Activated CD8-positive, alpha-beta T cell treated with anti-CD3 and anti-CD28 coated beads for 36 hours (primary cell): ENCODE measurements around the gene CD44. TPM values are rescaled to one million over a fixed set of nuclear protein-coding genes. Genes with fewer than 3 reads are reported as not detected.

ENCODE experiments used
- ATAC-seq: fragments of 200-7000 bp; cut with Tn5 transposase; one replicate; pipeline ENCODE4 v1.10.0; 2021; ENCODE audit warnings: mild to moderate bottlenecking, moderate library complexity
- CTCF ChIA-PET: fragments of 350-600 bp; sonication (Branson Sonifier 250); formaldehyde crosslinking; loops from one replicate; lab custom pipeline; 2021; ENCODE audit warnings: antibody characterized with exemption; lab: Charles Lee
- POLR2A ChIA-PET: fragments of 350-600 bp; sonication (Branson Sonifier 250); formaldehyde crosslinking; loops from one replicate; lab custom pipeline; 2021; ENCODE audit warnings: antibody characterized with exemption; lab: Charles Lee
- DNase-seq: peaks from one replicate; pipeline ENCODE4 v3.0.0-alpha.2; 2020
- H3K27ac Mint-ChIP-seq: one replicate; pipeline ENCODE4 v1.8.0; 2021; ENCODE audit warnings: mild to moderate bottlenecking, mixed read lengths
- H3K27me3 Mint-ChIP-seq: one replicate; pipeline ENCODE4 v1.8.0; 2021; ENCODE audit warnings: mixed read lengths
- H3K36me3 Mint-ChIP-seq: one replicate; pipeline ENCODE4 v1.8.0; 2021; ENCODE audit warnings: low read depth, mixed read lengths
- H3K4me1 Mint-ChIP-seq: one replicate; pipeline ENCODE4 v1.8.0; 2021; ENCODE audit warnings: low read depth, mixed read lengths
- H3K4me3 Mint-ChIP-seq: one replicate; pipeline ENCODE4 v1.8.0; 2021; ENCODE audit warnings: mild to moderate bottlenecking, moderate library complexity, mixed read lengths
- H3K9me3 Mint-ChIP-seq: one replicate; pipeline ENCODE4 v1.8.0; 2021; ENCODE audit warnings: mixed read lengths
- intact Hi-C: fragments of 100-400 bp; cut with micrococcal nuclease; formaldehyde crosslinking; loops from one replicate; pipeline ENCODE4 v1.10.0; 2022
- total RNA-seq, 2 experiments: library from RNA; stranded (reverse); gene quantifications; one replicate each; pipeline ENCODE4 v1.2.3, GENCODE V29; 2021
- TF ChIP-seq, protein P1 (sequence below): fragments of 200-600 bp; IDR thresholded peaks from one replicate; pipeline ENCODE4 v1.8.0; 2022; ENCODE audit warnings: antibody characterized with exemption, mild to moderate bottlenecking

The CD44 gene
- total RNA-seq, 2 experiments from 2014 or later = 363 to 373 TPM

DNA sequence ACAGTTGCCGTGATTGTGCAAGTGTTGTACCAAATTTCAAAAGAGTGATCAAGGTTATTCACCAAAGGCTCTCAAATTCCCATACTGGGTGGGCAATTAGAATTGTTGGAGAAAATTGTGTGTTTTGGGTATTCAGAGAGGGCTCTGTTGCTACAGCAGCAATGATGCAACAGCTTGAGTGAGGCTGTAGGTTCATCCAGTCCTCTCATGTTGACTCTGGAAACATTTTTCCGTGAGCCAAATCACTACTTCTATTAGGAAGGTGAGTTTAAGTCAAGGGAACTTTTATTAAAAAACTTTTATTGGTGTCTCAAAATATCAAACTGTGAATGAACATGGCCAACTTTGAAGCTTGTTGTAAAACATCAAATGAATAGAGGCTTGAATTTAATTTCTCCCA is 116.5 kb downstream of the CD44 start:
- intact Hi-C loops = no loop called here
- Mint-ChIP-seq H3K4me3 (no peak overlapping the region), H3K27me3 (peaks cover 2% of the 10 kb centered on the region), H3K9me3 (no peaks in the 10 kb centered on the region), H3K27ac (no peak overlapping the region), H3K36me3 (no peaks in the 10 kb centered on the region), H3K4me1 (peaks cover 33% of the 10 kb centered on the region)
- ATAC-seq (no peak), DNase-seq (no peak)
- ChIA-PET CTCF (interaction anchor here (4.3 kb wide), 1 partner anchor 18 kb away, joined by 19 read pairs; no protein-coding TSS in a partner anchor), POLR2A (no interaction called here)
- TF ChIP-seq, protein P1, sequence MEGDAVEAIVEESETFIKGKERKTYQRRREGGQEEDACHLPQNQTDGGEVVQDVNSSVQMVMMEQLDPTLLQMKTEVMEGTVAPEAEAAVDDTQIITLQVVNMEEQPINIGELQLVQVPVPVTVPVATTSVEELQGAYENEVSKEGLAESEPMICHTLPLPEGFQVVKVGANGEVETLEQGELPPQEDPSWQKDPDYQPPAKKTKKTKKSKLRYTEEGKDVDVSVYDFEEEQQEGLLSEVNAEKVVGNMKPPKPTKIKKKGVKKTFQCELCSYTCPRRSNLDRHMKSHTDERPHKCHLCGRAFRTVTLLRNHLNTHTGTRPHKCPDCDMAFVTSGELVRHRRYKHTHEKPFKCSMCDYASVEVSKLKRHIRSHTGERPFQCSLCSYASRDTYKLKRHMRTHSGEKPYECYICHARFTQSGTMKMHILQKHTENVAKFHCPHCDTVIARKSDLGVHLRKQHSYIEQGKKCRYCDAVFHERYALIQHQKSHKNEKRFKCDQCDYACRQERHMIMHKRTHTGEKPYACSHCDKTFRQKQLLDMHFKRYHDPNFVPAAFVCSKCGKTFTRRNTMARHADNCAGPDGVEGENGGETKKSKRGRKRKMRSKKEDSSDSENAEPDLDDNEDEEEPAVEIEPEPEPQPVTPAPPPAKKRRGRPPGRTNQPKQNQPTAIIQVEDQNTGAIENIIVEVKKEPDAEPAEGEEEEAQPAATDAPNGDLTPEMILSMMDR = no peak

DNA sequence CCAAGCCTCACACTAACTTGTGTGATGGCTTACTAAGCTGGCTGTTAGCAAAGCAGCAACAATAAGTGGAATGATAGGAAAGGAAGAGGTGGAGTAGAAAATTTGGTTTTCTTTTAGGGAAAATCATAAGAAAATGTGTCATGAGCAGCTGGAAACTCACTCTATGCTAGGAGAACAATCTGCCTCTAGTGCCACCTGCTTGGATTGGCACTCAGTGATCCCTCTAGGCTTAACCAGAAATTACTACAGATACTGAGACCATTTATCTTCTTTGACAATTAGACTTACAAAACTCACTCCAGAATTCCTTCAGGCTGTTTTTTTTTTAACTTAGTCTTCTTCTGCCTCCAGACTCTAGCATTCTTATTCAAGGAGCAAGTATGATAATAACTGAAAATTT is 117.3 kb downstream of the CD44 start:
- TF ChIP-seq, protein P1 = no peak
- Mint-ChIP-seq H3K4me1 (peaks cover 33% of the 10 kb centered on the region), H3K4me3 (no peak overlapping the region), H3K9me3 (no peaks in the 10 kb centered on the region), H3K36me3 (no peaks in the 10 kb centered on the region), H3K27me3 (peaks cover 2% of the 10 kb centered on the region), H3K27ac (peak overlapping the region; percentile 22)
- DNase-seq (no peak), ATAC-seq (no peak)
- ChIA-PET POLR2A (interaction anchor here (0.6 kb wide), 1 partner anchor 362 kb away, joined by 3 read pairs; no protein-coding TSS in a partner anchor), CTCF (interaction anchor here (1.7 to 4.3 kb wide), 2 partner anchors 19 to 49 kb away, joined by 5 to 19 read pairs; no protein-coding TSS in a partner anchor)
- intact Hi-C loops = no loop called here

DNA sequence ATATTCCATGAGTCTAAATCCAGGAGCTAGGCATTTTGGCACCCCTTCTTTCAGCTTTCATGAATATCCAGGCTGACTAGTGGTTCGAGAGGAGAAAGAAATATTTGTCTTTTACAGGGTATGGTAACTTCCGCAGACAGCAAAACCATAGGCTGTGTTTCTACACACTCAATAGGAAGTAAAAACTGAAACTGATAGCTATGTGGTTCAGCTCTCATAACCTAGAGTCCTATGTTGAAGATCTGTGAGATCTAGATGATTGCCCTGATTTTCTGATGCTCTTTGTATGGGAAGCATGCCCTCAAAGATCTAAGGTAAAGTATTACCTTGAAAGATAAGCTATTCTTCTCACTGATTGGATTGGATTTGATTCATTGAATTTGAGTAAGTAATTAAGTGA is 118.3 kb downstream of the CD44 start:
- Mint-ChIP-seq H3K36me3 (no peaks in the 10 kb centered on the region), H3K4me1 (peaks cover 26% of the 10 kb centered on the region), H3K4me3 (no peak overlapping the region), H3K9me3 (no peaks in the 10 kb centered on the region), H3K27me3 (peaks cover 2% of the 10 kb centered on the region), H3K27ac (no peak overlapping the region)
- ChIA-PET CTCF (interaction anchor here (1.0 to 4.3 kb wide), 5 partner anchors 12 to 135 kb away, joined by 3 to 19 read pairs (median 5); no protein-coding TSS in a partner anchor), POLR2A (interaction anchor here (1.0 kb wide), 1 partner anchor 52 kb away, joined by 3 read pairs; no protein-coding TSS in a partner anchor)
- DNase-seq = no peak
- TF ChIP-seq, protein P1 = no peak
- ATAC-seq = peak; percentile 98
- intact Hi-C loops = no loop called here

DNA sequence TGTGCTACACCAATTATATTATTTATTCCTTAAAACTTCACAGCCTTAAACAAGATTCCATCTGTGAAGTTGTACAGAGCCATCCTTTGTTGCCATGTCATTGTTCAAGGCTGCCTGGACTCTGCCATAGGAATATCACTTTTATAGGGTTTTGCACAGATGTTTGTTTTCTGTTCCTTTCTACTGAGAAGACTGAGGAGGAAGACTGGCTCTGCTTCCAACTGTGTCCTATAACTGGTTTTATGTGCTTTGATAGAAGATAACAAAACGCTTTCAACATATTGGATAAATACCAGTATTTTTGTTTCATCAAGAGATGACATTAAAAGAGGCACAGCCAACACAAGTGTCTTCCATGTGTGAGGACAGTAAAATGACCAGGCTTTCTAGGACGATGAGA is 120.6 kb downstream of the CD44 start:
- Mint-ChIP-seq H3K36me3 (no peaks in the 10 kb centered on the region), H3K4me3 (no peak overlapping the region), H3K27me3 (peaks cover 2% of the 10 kb centered on the region), H3K4me1 (peaks cover 25% of the 10 kb centered on the region), H3K9me3 (no peaks in the 10 kb centered on the region), H3K27ac (no peak overlapping the region)
- ATAC-seq (no peak), DNase-seq (no peak)
- TF ChIP-seq, protein P1 = no peak
- POLR2A ChIA-PET = no interaction called here
- CTCF ChIA-PET = interaction anchor here (1.4 to 4.3 kb wide), 2 partner anchors 16 to 22 kb away, joined by 4 to 19 read pairs; no protein-coding TSS in a partner anchor
- intact Hi-C loops = no loop called here

DNA sequence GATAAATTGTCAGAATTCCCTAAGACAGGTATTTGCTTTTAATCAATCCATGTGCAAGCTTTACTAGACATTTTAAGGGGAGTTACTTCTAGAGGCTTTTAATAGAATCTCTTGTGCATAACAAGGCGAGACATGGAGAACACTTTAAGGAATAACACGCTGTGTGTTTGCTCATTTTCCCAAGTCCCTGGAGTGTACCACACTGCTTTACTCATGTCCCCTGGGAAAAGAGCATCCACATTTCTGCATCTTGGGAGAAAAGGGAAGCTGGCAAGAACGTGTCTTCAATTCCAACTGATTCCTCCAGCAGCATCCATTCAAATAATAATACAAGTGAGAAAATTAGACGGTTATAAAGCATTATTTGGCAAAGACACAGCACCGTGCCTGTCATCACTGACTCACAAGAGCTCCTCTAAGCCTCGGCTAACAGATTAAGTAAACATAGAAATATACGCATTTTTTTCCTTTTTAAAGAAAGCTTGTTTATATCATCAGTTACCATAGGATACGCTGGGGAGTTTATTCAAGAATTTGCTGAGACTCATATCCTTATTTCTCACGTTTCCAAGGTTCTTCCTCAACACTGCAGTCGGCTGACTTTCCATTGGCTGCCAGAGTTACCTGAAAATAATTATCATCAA is 121.5 kb downstream of the CD44 start:
- TF ChIP-seq, protein P1 = no peak
- ATAC-seq (no peak), DNase-seq (no peak)
- Mint-ChIP-seq H3K27ac (no peak overlapping the region), H3K4me3 (no peak overlapping the region), H3K9me3 (no peaks in the 10 kb centered on the region), H3K36me3 (no peaks in the 10 kb centered on the region), H3K27me3 (peaks cover 2% of the 10 kb centered on the region), H3K4me1 (peaks cover 25% of the 10 kb centered on the region)
- ChIA-PET POLR2A (interaction anchor here (1.6 kb wide), 1 partner anchor 17 kb away, joined by 3 read pairs; no protein-coding TSS in a partner anchor), CTCF (interaction anchor here (1.0 to 1.1 kb wide), 2 partner anchors 45 to 131 kb away, joined by 3 to 6 read pairs; no protein-coding TSS in a partner anchor)
- intact Hi-C loops = no loop called here
